Measurements from ENCODE around the gene ADAMTS12.

- no peak for TF ChIP-seq REST (IDR thresholded peaks at IDR 0.05; ENCODE audit: unreplicated experiment)
- no peak for TF ChIP-seq CTCF (conservative IDR thresholded peaks at IDR 0.05; ENCODE audit: low read depth in 2 of 2)
- TF ChIP-seq STAT1 (IDR thresholded peaks at IDR 0.05; ENCODE audit: unreplicated experiment): no peak
- no peak for TF ChIP-seq EZH2 (IDR thresholded peaks at IDR 0.05; ENCODE audit: low read depth, unreplicated experiment)
- TF ChIP-seq POLR2AphosphoS5 (IDR thresholded peaks at IDR 0.05; ENCODE audit: low read depth): no peak
- no peak for TF ChIP-seq CREB1 (CRISPR knock-in tag; IDR thresholded peaks at IDR 0.05; ENCODE audit: low read depth)
- no peak for TF ChIP-seq JUNB (IDR thresholded peaks at IDR 0.05; ENCODE audit: unreplicated experiment)
- TF ChIP-seq ETS1 (IDR thresholded peaks at IDR 0.05): no peak
- TF ChIP-seq EZH2phosphoT487 (IDR thresholded peaks at IDR 0.05; ENCODE audit: unreplicated experiment): no peak
- no peak for TF ChIP-seq ZNF331 (CRISPR knock-in tag; IDR thresholded peaks at IDR 0.05; ENCODE audit: low read depth)
- no peak for TF ChIP-seq ZNF114 (CRISPR knock-in tag; IDR thresholded peaks at IDR 0.05)
These were observed 49.3 kb downstream of the ADAMTS12 start for GRCh38 chr5:33842456-33842855.

Data from GM23338 (cell line).